Stimulated activated CD4-positive, alpha-beta T cell treated with anti-CD3 and anti-CD28 coated beads, Interleukin-4, amount 100 ng/mL, for 48 hours (primary cell): ENCODE measurements around the gene RALGPS1.

Experiments
- DNase-seq, 2 donors: peaks; one replicate each; pipeline ENCODE4 v3.0.0-alpha.2; 2020; ENCODE audit warnings: low read depth in 2 of 2

The RALGPS1 gene

DNA sequence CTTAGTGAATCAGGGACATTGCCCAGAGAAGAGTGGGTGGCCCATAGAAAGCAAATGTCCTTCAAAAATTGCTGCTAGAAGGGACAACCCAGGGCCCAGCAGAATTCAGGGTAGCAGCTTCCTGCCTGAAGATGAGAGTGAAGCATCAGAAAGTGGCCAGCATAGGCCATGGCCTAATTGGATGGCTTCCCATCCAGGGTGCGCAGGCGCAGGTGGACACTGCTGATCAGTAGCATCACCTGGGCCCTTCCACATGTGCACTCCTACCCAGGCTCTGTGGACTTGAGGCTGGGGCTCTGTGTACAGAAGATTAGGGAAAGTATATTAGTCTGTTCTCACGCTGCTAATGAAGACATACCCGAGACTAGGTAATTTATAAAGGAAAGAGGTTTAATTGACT, 291.4 kb downstream of the RALGPS1 start:
- DNase-seq, result no peak

DNA sequence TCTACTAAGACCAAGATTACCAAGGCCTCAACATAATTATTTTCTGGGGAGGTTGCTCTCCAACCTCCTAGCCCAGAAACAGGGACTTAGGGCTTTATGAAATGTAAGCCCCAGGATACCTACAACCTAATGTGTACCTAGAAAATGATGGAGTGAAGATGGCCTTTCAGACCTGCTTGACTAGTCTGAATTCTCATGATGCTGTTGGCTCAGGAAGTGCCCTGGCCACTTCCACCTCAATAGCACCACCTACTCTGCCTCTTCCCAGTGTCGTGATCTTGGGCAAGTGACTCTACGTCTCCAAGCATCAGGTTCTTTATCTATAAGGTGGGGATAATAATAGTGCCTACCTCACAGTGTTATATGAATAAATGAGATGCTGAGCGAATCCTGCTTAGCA, 292.1 kb downstream of the RALGPS1 start:
- DNase-seq, result no peak

DNA sequence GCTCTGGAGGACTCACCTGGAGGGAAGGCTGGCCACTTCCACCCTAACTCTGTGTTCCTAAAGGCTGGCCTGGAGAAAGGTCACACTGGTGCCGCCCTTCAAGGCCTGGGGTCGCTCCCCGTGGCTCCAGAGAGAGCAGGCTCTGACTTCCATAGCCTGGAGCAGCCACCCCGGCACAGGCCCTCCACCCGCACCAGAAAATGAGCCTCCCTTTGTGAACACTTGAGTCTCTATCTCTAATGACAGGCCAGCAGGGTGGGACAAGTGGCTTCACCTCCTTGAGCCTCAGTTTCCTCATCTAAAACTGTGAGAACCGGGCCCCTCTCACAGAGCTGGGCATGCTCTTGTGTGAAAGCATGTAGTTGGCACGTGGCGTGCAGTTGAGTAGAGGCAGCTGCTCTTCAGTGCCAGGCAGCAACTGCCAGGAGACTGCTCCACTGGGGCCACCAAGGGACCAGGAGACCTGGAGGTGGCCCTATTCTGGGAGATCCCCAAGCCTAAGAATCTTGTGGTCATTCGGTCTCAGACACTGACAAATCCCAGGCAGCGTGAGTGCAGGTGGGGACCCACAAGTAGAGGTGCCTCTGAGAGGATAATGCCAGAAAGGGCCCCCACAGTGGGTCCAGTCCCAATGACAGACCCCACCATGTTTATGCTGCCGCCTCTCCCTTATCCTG, 293.3 kb downstream of the RALGPS1 start:
- DNase-seq, result no peak

DNA sequence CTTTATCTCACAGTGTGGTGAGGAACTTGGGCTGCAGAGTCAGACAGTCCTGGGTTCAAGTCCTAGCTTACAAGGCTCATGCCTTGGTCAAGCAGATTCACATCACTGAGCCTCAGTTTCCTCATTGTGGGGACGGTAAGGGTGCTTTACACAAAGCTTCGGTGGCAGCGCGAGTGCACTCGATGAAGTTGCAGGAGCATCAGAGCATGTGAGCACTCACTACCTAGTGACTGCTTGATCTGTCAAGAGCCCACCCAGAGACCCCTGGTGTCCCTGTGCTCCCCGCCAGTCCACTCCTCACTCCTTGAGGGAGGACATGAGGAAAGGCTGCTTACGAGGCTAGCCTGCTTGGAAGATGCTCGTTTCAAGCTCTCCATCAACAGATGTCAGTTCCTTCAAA, 293.8 kb downstream of the RALGPS1 start:
- DNase-seq, result no peak

DNA sequence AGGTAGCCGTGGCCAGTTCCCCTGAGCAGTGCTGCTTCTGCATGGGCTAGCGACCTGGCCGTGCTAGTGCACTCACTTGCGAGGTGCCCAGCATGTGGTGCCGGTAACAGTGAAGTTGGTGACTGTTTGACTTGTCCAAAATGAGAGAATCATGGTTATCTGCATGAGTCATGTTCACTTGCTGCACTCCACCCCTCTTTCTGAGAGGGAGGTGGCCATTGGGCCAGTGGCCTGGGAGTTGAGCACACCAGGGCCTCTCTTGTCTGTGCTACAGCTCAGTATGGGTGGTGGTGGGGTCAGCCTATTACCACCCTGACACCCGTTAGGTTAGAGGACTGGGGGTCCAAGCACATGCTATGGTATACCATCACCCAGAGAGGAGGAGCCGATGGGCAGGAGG, 294.6 kb downstream of the RALGPS1 start:
- no peak for DNase-seq

DNA sequence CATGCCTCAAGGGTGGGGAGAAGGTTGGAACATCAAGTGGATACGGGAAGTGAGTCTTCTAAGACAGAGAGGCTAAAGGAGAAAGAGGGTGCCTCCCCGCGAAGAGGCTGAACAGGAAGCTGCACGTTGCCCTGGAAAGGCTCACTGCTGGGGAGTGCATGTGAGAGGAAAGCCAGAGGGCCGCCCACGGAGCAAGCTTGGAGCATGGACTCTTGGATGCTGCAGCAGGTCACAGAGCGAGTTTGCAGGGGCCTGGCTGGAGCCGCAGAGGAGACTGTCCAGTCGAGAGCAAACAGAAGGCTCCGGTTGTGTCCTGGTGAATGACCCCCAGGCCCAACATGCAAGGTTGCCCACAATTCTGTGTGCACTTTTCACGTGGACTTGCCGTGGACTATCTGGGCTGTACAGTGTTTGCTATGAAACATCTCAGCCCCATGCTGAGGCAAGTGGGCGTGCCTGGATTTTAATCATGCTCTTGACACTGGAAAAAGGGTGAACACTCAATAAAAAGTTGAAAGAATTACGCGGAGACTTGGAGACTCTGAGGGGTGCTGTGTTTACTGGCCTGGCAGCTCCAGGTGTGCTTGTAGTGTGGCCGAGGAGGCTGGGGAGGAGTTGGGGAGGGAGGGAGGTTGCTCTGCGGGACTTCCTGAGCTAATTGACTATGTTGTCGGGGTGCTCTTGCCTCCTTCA, 295.5 kb downstream of the RALGPS1 start:
- DNase-seq, result no peak

DNA sequence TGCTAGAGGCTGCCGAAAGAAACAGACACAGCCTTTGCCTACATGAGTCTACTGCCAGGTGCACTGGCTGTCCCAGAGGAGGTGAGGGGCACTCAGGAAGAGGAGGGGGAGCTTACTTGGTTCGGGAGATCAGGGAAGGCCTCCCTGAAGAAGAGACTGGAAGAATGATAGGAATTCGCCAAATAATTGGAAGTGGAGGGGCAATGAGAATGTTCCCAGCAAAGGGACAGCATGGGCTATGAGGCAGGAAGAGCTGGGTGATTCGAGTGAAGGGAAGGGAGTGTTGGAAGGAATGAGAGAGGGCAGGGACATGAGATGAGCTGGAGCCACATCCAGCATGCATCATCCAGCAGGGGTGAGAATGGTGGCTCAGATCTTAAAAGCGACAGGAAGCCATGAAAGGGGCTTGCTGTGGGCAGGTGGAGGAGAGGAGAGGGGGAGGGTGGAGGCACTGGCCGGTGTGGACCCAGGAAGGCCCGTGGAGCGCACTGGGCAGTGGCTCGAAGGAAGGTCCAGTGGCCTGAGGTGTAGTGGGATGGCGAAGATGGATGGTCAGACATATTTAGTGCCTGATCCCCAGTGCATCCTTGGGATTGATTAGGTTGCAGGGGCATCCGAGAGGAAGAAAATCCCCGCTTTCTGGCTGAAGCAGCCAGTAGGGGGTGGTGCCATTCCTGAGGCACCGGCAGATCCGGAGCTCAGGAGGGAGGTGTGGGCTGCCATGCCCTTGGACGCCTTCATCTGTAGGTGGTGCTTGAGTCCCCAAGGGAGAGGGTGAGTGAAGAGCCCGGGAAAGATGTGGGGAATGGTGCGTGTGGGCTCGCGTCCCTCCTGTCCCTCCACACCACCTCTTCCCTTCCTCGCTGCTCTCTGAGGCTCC, 296.5 kb downstream of the RALGPS1 start:
- no peak for DNase-seq

DNA sequence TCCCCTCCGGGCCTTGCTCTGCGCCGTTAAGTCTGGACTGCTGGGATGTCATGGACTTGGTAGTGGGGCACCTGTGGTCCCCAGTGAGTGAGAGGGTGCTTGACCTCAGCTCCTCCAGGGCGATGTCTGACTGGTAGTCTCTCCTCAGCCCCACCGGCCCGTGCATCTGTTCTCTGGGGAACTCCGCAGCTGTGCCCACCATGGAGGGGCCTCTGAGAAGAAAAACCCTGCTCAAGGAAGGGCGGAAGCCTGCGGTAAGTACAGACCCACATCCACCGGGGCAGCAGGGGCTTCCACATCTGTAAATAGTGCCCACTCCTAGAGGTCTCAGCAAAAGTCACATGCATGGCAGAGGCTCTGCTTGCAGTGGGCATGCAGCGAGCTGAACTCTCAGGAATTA, 297.4 kb downstream of the RALGPS1 start:
- no peak for DNase-seq

DNA sequence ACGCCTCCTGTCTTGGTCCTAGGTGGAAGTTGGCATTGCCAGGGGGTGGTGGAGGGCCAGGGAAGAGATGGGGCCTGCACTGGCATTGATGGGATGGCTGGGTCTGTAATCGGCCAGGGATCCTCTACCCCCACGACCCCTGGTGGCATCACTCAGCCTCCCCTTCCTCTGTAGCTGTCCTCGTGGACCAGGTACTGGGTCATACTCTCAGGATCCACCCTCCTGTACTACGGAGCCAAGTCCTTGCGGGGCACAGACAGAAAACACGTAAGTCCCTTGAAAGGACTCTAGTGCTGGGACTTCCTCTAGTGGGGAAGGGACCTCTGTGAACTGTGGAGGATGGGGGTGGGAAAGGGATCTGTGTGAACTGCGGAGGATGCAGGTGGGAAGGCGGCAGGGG, 297.9 kb downstream of the RALGPS1 start:
- no peak for DNase-seq

DNA sequence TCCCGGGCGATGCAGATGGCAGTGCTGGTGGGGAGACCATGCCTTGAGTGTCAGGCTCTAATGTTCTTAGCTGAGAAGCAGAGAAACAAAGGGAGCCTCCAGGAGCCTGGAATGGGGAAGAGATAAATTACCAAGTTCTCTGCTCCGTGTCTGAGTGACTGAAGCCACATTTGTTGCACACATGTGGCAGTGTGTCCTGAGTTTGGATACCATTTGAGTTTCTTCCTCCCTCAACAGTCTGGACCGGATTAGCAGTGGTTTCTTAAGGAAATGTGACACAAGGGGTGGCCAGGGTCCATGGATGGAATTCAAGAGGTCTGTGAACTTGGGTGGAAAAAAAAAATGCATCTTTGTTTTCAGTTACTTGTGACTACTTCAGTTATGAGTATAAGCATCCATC, 299.3 kb downstream of the RALGPS1 start:
- no peak for DNase-seq

DNA sequence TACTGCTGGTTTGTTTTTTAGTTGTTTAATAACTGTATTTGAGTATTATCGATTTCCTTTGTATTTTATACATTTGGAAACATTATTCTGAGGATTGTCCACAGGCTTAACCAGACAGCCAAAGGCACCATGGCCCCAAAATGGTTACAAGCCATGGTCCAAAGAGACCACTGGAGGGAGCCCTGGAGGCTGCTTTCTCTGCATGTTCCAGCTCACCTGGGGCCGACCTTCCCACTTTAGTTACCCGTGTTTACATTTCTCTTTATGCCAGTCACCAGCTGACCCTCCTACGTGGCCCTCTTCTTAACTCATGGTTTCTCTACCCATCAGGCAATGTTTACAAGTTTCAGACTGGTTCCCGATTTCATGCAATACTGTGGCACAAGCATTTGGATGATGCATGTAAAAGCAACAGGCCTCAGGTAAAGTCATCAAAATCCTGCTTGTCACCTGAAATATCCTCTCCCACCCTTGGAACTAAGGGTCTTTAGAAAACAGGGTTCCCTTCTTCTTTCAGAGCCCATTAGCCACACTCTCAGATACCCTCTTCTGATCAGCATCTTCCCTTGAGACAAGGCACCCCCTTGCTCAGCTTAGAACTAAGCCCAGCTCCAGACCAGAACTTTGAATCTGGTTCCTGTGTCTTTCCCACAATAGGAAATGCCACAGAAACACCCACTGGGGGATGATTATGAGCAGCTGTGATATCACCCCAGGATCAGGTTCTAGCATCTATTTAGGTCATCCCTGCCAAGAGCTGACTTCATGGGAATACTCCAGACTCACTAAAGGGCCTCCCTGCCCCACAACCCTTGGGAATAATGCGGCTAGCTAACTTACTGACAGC, 300.1 kb downstream of the RALGPS1 start:
- DNase-seq, result peak; percentile 51

DNA sequence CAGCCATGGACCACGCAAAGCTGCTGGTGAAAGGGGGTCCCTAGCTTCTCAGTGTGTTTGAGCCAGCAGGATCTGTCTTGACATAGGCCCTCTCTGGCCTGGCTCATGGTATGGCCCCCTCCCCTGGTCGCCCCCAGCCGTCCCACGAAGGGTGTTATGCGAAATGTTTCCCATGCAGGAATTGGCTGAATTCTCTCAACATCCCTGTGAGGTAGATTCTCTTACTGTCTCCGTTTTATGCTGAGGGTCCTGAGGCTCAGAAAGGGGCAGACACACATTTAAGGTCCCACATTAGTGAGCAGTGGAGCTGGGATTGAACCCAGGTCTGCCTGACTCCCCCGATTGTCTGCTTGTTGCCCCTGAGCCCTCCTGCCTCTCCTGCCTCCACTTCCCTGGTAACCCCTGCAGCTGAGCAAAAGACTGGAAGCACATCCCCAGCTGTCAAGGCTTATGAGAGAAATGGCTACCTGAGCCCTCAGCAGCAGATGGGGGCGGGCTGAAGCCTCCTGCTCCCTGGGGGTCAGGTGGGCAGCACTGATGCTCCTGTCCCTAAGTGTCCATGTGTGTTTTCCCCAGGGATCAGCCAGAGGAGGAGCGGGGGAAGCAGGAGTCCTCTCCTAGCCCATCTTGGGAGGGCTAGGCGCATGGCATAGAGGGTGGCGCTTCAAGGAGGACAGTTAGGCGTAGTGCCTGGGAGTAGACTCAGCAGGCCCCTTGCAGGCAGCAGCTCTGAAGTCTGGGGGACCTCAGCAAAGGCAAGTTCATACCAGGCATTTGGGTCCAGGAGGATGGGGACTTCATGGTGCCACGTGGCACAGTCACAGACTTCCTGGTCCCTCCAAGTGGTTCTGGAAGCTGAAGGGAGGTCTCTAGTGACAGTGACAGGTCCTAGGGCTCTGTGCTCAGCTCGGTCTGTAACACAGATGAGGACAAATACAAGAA, 301.0 kb downstream of the RALGPS1 start:
- no peak for DNase-seq

DNA sequence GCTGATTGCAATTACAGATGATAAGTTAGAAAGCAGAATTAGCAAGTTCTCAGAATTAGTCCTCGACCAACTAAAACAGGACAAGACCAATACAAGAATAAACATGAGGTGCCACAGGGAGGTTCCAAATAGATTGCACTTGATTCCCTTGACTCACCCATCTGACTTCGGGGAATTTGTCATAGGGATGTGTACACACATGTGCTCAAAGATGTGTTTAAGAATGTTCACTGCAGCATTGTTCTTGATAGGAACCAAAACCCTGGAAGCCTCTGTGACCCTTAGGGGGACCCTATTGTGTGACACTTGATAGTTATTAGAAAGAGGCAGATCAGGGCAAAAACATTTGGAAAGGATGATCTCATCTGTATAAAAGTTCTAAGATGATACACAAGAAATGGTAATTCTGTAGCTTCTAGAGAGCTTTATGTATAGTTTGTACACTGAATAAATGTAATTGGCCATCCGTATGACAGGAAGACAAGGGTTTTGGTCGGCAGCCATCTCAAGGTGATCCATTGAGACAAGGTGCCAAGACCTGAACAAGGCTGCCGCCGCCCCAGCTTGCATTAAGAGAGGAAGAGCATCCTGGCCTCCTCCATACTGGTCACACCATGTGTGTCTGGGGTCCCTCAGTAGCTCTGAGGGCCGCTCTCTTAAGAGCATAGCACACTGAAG, 301.8 kb downstream of the RALGPS1 start:
- no peak for DNase-seq

DNA sequence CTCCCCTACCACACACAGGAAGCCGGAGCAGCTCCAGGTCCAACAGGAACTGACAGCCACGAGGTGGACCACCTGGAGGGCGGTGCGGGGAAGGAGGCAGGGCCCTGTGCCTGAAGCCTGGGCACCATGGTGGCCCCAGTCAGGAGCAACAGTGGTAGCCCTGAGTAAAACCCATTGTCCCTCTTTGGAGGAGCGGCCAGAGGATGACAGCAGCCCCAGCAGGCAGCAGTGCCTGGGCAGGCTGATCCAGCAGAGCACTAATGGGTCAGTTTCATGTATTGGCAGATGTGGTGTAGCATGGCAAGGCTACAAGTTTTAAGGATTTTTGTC, 302.3 kb downstream of the RALGPS1 start:
- no peak for DNase-seq

DNA sequence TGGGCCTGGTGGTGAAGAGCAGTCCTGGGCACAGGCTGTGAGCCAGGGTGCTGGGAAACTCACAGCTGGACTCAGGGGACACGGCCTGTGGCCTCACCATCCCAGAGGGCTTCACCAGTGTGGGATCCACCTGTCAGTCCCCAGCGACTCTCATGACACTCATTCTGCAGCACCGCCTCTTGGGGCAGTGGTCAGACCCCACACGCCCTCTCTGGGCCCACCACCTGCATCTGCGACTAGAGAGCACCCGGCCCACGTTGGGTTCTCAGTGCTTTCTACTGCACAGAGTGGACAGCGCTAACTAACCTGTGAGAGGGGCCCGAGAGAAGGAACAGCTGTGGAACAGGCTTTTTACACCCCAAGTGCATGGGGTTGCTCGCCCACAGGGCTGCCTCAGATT, 304.2 kb downstream of the RALGPS1 start:
- DNase-seq, result no peak

DNA sequence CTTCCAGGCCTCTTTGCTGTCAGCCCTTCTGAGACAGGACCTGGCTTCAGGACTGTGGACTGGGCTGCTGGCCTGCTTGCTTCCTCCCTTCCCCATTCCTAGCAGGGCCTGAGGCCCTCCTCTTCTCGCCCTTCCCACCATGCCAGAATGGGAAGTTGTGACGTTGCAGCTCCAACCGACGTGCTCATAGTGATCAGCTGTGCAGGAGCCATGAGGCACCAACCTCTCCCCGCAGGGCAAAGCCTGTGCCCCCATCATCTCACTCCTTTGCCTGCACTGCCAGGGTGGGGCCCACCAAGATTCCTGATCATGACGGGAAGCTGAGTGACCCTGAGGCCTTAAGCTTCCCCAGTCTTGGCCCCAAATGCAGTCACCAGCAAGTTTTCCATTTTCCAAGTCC, 304.9 kb downstream of the RALGPS1 start:
- DNase-seq, result no peak

DNA sequence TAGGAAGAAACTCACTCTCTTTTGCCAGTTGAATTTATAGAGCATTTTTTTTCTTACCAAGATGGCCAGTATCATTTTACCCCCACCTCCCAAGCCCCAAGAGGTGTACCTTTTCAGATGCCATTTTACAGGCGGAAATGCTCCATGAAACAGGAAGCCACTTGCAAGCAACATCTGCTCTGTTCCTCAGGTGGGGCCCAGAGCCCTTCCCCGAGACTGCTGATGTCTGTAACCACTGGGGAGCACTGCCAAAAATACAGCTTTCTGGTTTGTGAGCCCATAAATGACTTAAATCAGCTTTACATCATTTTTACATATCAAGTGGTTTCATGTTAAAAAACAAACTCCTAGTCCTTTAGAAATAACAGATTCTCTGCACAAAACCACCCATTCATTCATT, 307.1 kb downstream of the RALGPS1 start:
- DNase-seq, result no peak

DNA sequence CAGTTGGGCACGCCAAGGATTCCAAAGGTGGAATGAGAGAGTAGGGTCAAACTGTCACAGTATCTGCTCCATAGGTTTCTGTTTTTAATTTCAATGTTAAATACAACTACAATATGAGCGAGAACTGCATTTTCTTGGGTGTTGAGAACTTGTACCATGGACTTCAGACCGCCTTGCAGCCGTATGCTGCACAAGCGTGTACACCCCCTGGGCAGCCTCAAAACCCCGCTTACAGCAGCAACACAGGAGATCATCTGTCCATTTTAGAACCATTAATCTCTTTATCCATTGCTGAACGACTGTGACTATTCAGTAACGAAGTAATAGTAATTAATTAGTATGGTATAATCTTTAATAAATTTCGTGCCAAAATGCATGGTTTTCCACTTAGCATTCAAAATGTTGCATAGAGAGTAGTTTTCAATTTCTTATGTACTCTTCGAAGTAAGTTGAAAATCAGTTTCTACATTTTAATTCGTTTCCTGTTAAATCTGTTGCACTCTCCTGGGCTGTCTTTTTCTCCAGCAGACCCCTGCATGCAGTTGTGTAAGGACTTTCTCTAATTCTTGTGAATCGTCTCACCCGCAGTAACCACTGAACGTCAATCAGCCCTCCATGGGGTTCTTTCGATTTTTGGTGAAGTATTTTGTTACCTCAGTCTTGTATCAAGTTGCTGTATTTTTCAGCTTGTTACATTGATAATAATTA, 308.0 kb downstream of the RALGPS1 start:
- no peak for DNase-seq

DNA sequence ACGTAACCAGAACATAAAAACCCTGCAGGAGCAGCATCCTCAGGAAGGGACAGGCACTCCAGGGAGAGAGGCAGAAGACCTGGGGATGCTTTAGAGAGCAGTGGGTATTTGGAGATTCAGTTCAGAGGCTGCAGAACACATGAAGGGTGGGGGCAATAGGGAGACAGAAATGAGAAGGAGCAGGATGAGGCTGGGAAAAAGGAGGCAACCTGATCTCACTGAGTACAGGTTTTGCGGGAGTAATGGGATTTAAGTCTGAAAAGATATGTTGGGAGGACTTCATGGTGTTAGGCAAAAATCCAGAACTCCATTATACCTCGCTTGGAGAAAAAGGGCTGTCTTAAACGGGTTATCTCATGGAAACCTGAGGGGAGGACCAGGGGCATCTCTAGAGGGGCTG, 308.7 kb downstream of the RALGPS1 start:
- no peak for DNase-seq

DNA sequence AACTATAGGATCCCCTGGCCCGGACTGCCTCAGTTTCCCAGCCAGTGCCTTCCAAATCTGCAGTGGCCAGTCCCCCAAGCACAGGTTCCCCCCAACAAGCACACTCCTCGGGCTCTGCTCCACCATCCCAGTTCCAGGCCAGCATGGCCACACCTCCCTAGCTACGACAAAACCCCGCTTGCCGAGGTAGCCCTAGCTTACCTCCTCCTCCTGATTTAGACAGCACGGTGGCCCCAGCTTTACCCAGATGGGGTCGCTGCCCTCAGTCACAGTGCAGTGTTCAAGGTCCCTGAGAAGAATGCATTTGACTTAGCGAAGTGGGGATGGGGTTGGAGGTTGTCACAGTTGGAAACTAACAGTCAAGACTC, 309.2 kb downstream of the RALGPS1 start:
- no peak for DNase-seq
